RWPE1 (cell line): ENCODE measurements around the gene CARF.
"Not testable (repeated sequence)": the region's sequence is repeated elsewhere in the genome, so short reads cannot be mapped to it uniquely, and the experiment has no call there.

Source experiments
- CTCF ChIA-PET: fragments of 350-600 bp; sonication (Branson Sonifier 250); formaldehyde crosslinking; extraction: SDS; loops from one replicate; lab custom pipeline; 2021; lab: Yijun Ruan, JAX
- POLR2A ChIA-PET: fragments of 400-600 bp; formaldehyde crosslinking; extraction: SDS; loops from one replicate; lab custom pipeline; 2020; ENCODE audit warnings: antibody characterized with exemption; ENCODE audit not compliant: low non-redundant PET; lab: Yijun Ruan, JAX
- DNase-seq: peaks from one replicate; pipeline ENCODE4 v3.0.0; 2012; ENCODE audit warnings: low spot score
- H3K27ac ChIP-seq: fragments of 450-650 bp; 2 replicates; pipeline ENCODE4 v1.5.1; 2017
- TF ChIP-seq, protein P1 (sequence below): fragments of 450-650 bp; conservative IDR thresholded peaks from 2 replicates; pipeline ENCODE4 v1.5.1; 2017; ENCODE audit warnings: low read depth, mild to moderate bottlenecking

CARF gene

DNA sequence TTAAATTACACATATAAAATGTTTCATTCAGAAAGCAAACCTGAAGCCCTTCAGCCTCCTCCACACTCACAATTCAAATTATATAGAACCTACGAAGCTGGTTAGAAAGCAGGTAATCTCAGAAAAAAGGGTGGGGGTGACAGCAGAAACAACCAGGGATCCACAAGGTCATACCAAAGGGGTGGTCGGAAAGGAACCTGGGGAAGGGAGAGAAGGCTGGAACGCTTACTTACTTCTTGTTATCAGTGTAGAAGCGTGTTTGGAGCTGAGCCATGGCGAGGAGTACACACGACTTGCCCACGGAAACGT is 918 bp upstream of the CARF start:
- CTCF ChIA-PET, result interaction anchor here (0.7 to 1.1 kb wide), 2 partner anchors 104 to 323 kb away, joined by 3 read pairs; no protein-coding TSS in a partner anchor
- POLR2A ChIA-PET, result no interaction called here
- TF ChIP-seq, protein P1, sequence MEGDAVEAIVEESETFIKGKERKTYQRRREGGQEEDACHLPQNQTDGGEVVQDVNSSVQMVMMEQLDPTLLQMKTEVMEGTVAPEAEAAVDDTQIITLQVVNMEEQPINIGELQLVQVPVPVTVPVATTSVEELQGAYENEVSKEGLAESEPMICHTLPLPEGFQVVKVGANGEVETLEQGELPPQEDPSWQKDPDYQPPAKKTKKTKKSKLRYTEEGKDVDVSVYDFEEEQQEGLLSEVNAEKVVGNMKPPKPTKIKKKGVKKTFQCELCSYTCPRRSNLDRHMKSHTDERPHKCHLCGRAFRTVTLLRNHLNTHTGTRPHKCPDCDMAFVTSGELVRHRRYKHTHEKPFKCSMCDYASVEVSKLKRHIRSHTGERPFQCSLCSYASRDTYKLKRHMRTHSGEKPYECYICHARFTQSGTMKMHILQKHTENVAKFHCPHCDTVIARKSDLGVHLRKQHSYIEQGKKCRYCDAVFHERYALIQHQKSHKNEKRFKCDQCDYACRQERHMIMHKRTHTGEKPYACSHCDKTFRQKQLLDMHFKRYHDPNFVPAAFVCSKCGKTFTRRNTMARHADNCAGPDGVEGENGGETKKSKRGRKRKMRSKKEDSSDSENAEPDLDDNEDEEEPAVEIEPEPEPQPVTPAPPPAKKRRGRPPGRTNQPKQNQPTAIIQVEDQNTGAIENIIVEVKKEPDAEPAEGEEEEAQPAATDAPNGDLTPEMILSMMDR, result no peak
- no peak for DNase-seq
- peak overlapping the region; percentile 94 for H3K27ac ChIP-seq

DNA sequence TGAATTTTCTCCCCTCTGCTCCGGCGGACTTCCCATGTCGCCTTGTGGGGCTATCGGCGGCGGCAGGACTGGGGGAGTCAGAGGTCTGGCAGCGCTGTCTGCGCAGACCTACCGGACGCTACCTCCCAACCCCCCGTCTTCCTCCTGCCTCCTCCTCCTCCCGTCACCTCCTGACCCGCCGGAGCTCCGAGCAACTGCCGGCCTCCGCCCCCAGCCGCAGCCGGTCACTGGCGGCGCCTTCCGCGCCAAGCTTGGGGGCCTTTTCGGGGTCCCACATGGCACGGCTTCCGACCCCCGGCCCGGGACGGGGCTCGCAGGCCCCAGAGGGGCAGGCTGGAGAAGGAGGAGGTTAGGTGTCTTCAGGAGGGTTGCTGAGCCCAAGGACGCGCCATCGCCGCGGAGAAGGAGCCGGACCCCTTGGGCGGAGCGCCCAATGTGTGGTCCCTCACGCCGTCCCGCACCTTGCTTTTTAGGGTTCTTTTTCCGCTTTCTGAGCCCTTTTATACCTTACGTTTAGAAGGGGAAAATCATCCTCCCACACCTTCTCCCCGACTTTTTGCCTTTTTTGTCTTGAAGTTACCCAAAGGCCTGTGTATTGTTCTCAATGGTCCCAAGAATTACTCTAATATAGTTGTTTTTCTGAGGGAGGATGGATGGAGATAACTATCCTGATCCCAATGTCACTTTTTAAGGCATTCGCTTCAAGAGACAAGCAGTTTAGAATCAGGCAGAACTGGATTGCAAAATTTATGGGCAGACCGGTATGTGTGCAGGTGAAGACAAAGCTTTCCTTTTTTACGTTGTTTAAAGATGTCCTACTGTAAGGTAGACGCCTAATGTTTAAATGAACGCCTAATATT is 497 bp downstream of the CARF start:
- POLR2A ChIA-PET, result not testable (repeated sequence)
- H3K27ac ChIP-seq, result peak overlapping the region; percentile 94

DNA sequence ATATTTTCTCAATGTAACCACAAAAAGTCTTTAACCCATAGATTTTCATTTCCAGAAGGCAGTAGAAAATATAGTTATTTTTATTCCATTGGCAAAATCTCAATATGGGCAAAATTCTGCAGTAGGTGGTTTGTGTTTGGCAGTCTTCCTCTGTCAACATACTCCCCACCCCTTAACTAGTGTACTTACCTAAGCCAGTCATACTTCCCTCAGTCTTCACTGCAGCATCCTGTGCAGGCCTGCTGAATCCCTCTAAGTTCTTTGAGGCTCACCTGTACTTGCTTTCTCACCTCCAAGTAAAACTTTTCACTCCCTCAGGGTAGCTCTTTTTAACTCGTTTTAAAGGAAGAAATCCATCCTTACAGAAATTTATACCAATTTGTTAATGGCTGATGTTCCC is 6.8 kb downstream of the CARF start:
- POLR2A ChIA-PET, result no interaction called here
- H3K27ac ChIP-seq, result no peak overlapping the region
- DNase-seq, result no peak
- TF ChIP-seq, protein P1, result no peak
- CTCF ChIA-PET, result no interaction called here

More for the DNA sequence above, 497 bp downstream of the CARF start:
- CTCF ChIA-PET, DNase-seq: not testable (repeated sequence)

DNA sequence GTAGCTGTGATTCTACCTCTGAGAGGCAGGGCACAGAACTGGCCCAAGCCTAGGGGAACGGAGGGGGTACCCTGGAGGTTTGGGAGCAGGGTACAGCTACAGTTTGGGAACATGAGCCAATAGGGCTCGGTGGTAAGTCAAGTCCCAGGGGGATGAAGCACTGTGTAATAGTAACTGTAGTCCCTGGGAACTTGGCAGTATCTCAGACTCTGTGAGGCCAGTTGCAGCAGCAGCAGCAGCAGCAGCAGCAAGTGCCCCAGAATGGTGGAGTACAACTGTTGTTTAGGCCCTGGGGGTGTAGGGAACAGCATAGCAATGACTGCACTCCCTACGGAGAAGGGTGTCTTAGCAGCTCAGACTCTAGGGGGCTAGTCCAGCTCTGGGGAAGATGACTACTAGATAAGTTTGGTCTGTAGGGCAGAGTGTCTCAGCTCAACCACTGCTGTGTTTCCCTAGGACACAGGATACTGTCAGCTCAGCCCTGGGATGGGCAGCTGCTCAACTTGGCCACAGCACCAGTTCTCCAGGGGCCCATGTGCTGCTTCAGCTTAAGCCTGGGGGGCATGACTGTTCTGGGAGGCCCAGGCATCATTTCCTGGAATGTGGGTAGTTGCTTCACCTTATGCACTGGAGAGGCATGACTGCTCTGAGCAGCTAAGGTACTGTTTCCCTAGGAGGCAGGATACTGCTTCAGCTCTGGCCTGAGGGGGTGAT is 20.5 kb downstream of the CARF start:
- TF ChIP-seq, protein P1, result no peak
- ChIA-PET CTCF (interaction anchor here (0.5 kb wide), 2 partner anchors 9 to 43 kb away, joined by 3 read pairs; no protein-coding TSS in a partner anchor), POLR2A (interaction anchor here (0.6 kb wide), 1 partner anchor 161 kb away, joined by 3 read pairs; no protein-coding TSS in a partner anchor)
- DNase-seq, result peak; percentile 60
- peak overlapping the region; percentile 28 for H3K27ac ChIP-seq

DNA sequence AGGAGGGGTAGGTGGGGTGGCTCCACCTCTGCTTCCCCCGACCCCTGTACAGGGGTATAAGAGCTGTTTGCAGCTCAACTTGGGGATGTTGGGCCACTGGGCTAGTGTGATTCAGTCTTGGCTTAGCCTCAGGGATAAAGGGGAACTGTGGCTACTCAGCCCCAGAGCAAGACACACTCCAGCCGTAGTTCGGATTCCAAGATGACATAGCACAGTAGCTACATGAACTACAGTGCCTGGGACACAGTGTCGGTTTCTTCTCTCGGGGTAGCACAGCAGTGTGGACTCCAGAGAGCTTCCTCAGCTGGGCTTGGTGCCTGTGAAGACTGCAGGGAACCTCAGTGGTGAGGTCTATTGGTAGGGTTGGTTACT is 21.1 kb downstream of the CARF start:
- DNase-seq, result no peak
- peak overlapping the region; percentile 28 for H3K27ac ChIP-seq
- TF ChIP-seq, protein P1, result no peak
- ChIA-PET POLR2A (interaction anchor here (0.6 kb wide), 1 partner anchor 160 kb away, joined by 3 read pairs; no protein-coding TSS in a partner anchor), CTCF (interaction anchor here (0.5 kb wide), 2 partner anchors 9 to 43 kb away, joined by 3 read pairs; no protein-coding TSS in a partner anchor)

DNA sequence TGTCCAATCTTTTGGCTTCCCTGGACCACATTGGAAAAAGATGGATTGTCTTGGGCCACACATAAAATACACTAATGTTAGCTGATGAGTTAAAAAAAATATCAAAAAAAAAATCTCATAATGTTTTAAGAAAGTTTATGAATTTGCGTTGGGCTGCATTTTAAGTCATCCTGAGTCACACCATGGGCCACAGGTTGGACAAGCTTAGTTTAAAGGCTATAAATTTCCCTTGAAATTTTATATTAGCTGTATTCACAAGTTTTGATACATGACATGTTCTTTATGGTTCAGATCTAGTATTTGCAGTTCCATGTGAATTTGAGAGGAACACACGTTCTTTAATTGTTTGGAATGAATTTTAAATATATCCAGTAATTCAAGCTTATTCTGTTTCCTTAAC is 21.9 kb downstream of the CARF start:
- DNase-seq, result no peak
- no peak overlapping the region for H3K27ac ChIP-seq
- TF ChIP-seq, protein P1, result no peak
- CTCF ChIA-PET, result no interaction called here
- POLR2A ChIA-PET, result no interaction called here
